ENCODE measurements around the gene UCK1.

Gene UCK1

GRCh38 chr9:131490514-131490913 is 40.5 kb downstream of the UCK1 start:
- Histone ChIP-seq H3K36me3 (replicated peaks) (peaks cover 96% of the 10 kb centered on the region), H3K4me3 (ENCODE audit: low read depth, low read length) (no peak overlapping the region), H3K27ac (no peak overlapping the region), H3K27me3 (replicated peaks) (no peaks in the 10 kb centered on the region)
- no peak for DNase-seq
- in situ Hi-C loops (cut with HindIII; ENCODE audit: low pct_ligation_motif_present, low sequenced_read_pairs) = no loop called here
- TF ChIP-seq CTCF (IDR thresholded peaks at IDR 0.05; ENCODE audit: low read depth, low read length, missing control alignments) = no peak

- no peak overlapping the region for H3K4me3 ChIP-seq (ENCODE audit: low read depth, low read length)
Measured at GRCh38 chr9:131487621-131488031, 43.4 kb downstream of the UCK1 start.

GRCh38 chr9:131487001-131487400 is 44.1 kb downstream of the UCK1 start:
- Histone ChIP-seq H3K27me3 (replicated peaks) (no peaks in the 10 kb centered on the region), H3K27ac (no peak overlapping the region), H3K36me3 (replicated peaks) (peaks cover 99% of the 10 kb centered on the region), H3K4me3 (ENCODE audit: low read depth, low read length) (no peak overlapping the region)
- DNase-seq = no peak
- no peak for TF ChIP-seq CTCF (IDR thresholded peaks at IDR 0.05; ENCODE audit: low read depth, low read length, missing control alignments)
- in situ Hi-C loops (cut with HindIII; ENCODE audit: low pct_ligation_motif_present, low sequenced_read_pairs) = no loop called here

More at GRCh38 chr9:131487621-131488031, 43.4 kb downstream of the UCK1 start:
- DNase-seq = no peak
- Histone ChIP-seq H3K27me3 (replicated peaks) (no peaks in the 10 kb centered on the region), H3K27ac (no peak overlapping the region), H3K36me3 (replicated peaks) (peaks cover 99% of the 10 kb centered on the region)
- in situ Hi-C loops (cut with HindIII; ENCODE audit: low pct_ligation_motif_present, low sequenced_read_pairs) = no loop called here
- TF ChIP-seq CTCF (IDR thresholded peaks at IDR 0.05; ENCODE audit: low read depth, low read length, missing control alignments) = no peak

- DNase-seq = no peak
- TF ChIP-seq CTCF (IDR thresholded peaks at IDR 0.05; ENCODE audit: low read depth, low read length, missing control alignments) = no peak
- Histone ChIP-seq H3K27me3 (replicated peaks) (no peaks in the 10 kb centered on the region), H3K36me3 (replicated peaks) (peaks cover 96% of the 10 kb centered on the region), H3K27ac (no peak overlapping the region), H3K4me3 (ENCODE audit: low read depth, low read length) (no peak overlapping the region)
- in situ Hi-C loops (cut with HindIII; ENCODE audit: low pct_ligation_motif_present, low sequenced_read_pairs) = no loop called here
Measured at GRCh38 chr9:131485728-131486422, 45.2 kb downstream of the UCK1 start.

GRCh38 chr9:131485206-131485605 is 45.9 kb downstream of the UCK1 start:
- TF ChIP-seq CTCF (IDR thresholded peaks at IDR 0.05; ENCODE audit: low read depth, low read length, missing control alignments) = no peak
- no peak for DNase-seq

More at GRCh38 chr9:131485206-131485605, 45.9 kb downstream of the UCK1 start:
- in situ Hi-C loops (cut with HindIII; ENCODE audit: low pct_ligation_motif_present, low sequenced_read_pairs) = no loop called here
- Histone ChIP-seq H3K36me3 (replicated peaks) (peaks cover 95% of the 10 kb centered on the region), H3K27ac (no peak overlapping the region), H3K4me3 (ENCODE audit: low read depth, low read length) (no peak overlapping the region), H3K27me3 (replicated peaks) (no peaks in the 10 kb centered on the region)

Data from brain microvascular endothelial cell (primary cell).